ENCODE results near the gene MPZL2. TPM values are rescaled to one million over a fixed set of nuclear protein-coding genes. Genes with fewer than 3 reads are reported as not detected.

MPZL2 gene
- total RNA-seq, 1 experiment from 2014 or later, result 0.26 TPM

GRCh38 chr11:118305726-118306125, 41.6 kb upstream of the MPZL2 start:
- Histone ChIP-seq H2AFZ (ENCODE audit: low read length) (peak overlapping the region; percentile 23), H4K8ac (replicated peaks; ENCODE audit: insufficient read length, low read depth, low read length) (no peak overlapping the region), H4K20me1 (ENCODE audit: control insufficient read depth, insufficient read depth, insufficient read length) (no peaks in the 10 kb centered on the region), H3K9ac (ENCODE audit: extremely low read depth, insufficient read length, low read length) (no peak overlapping the region), H3K79me2 (ENCODE audit: insufficient read depth, low read length) (no peaks in the 10 kb centered on the region), H3T11ph (ENCODE audit: low read length) (no peak overlapping the region), H3K4me1 (ENCODE audit: insufficient read depth, low read length) (no peaks in the 10 kb centered on the region), H3K56ac (ENCODE audit: insufficient read length, low read depth, low read length) (no peak overlapping the region), H3K79me1 (ENCODE audit: insufficient read depth, low read depth, low read length, poor library complexity, severe bottlenecking) (no peaks in the 10 kb centered on the region), H3K4me2 (ENCODE audit: insufficient read depth, insufficient read length, low read length) (no peak overlapping the region), H3K18ac (ENCODE audit: insufficient read length, low read depth, low read length) (no peak overlapping the region), H4K5ac (ENCODE audit: insufficient read length, low read depth, low read length) (no peak overlapping the region), H3K14ac (ENCODE audit: insufficient read depth, low read length) (no peak overlapping the region), H3K9me3 (ENCODE audit: control insufficient read depth, low read depth, low read length) (no peaks in the 10 kb centered on the region), H2BK15ac (ENCODE audit: low read depth, low read length) (no peak overlapping the region), H4K91ac (ENCODE audit: insufficient read length, low read depth, low read length) (no peak overlapping the region), H2AK5ac (ENCODE audit: insufficient read length, low read length) (no peak overlapping the region), H2BK20ac (ENCODE audit: low read depth, low read length, poor library complexity, severe bottlenecking) (no peak overlapping the region), H2BK120ac (ENCODE audit: low read depth, low read length, poor library complexity, severe bottlenecking) (no peak overlapping the region), H3K23ac (ENCODE audit: insufficient read length, low read depth, low read length) (no peak overlapping the region), H3K27ac (ENCODE audit: insufficient read length, low read depth, low read length) (no peak overlapping the region), H3K27me3 (ENCODE audit: insufficient read depth, low read length) (no peaks in the 10 kb centered on the region), H3K23me2 (ENCODE audit: insufficient read length, low read depth, low read length, poor library complexity, severe bottlenecking) (no peaks in the 10 kb centered on the region), H3K4ac (ENCODE audit: low read depth, low read length) (no peak overlapping the region), H2BK5ac (ENCODE audit: insufficient read length, low read length) (no peak overlapping the region), H2BK12ac (ENCODE audit: insufficient read length, low read depth, low read length) (no peak overlapping the region)
- Mint-ChIP-seq H3K4me3 (no peak overlapping the region; a peak in 1 of 5 replicates), H3K9me3 (no peaks in the 10 kb centered on the region), H3K27me3 (ENCODE audit: low read depth) (peaks cover 36% of the 10 kb centered on the region), H3K36me3 (ENCODE audit: insufficient read depth in 1 of 3, low read depth in 3 of 3) (no peaks in the 10 kb centered on the region), H3K4me1 (peaks cover 3 to 4% of the 10 kb centered on the region in 2 experiments), H3K27ac (no peak overlapping the region; a peak in 1 of 7 replicates)
- no peak for DNase-seq
- WGBS (ENCODE audit: extremely low coverage, insufficient read length, low lambda C conversion rate), result no CpG with 5 or more reads among the region's 8 CpGs
- no peak for TF ChIP-seq CTCF (conservative IDR thresholded peaks at IDR 0.05)

Measured in H9 (cell line).